KBM-7 (cell line): ENCODE results near the gene LST1.
A peak's percentile ranks its signal among the peaks of the same experiment; 100 is the strongest.
"Not testable (repeated sequence)": the region's sequence is repeated elsewhere in the genome, so short reads cannot be mapped to it uniquely, and the experiment has no call there.

ENCODE experiments used
- DNase-seq: peaks from one replicate; pipeline ENCODE4 v3.0.0-alpha.2; 2015
- in situ Hi-C: fragments of 300-500 bp; cut with MboI; formaldehyde crosslinking; loops from 2 replicates; pipeline ENCODE4 v1.14.3; 2020; ENCODE audit warnings: low sequenced_read_pairs, low pct_unique_long_range_greater_than_20kb, mixed read lengths

LST1 gene

DNA sequence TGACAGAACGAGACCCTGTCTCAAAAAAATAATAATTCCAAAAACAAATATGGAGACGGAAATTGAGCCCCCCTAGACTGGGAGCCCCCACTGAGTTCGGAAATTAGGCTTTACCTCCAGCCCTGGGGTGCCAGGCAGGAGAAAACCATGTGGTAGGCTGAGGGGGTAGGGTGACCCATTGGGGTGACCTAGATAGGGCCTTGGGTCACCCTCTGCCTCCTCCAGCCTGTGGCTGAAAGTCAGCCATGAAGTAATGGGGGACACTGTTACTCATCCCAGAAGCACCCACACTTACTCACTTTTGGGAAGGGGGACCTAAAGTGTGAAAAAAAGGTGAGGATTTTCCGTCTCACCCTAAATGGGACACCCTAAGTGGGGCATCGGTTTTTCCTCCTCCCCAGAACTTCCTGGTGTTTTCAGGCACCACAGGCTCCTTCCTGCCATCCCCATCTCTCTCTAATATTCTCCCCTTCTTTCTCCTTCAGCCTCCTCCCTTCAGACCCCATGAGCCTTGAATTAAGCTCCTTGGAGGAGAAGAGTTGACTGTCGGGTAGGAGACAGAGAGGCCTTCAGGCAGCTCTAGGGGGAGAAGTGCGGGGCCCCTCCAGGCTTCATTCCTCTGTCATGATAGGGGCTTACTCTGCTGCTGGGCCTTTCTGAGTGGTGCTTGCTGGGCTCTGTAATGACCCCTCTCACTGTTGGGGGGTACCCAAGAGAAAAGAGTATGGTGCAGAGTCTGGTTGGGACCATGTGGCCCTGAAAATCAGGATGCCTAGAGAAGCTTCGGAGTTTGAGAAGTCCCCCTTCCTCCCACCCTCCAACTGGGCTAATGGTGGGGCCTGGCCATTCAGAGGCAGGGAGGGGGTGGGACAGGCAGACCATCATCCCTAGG lies 6.3 kb upstream of the LST1 start:
- no peak for DNase-seq
- in situ Hi-C loops, result no loop called here

DNA sequence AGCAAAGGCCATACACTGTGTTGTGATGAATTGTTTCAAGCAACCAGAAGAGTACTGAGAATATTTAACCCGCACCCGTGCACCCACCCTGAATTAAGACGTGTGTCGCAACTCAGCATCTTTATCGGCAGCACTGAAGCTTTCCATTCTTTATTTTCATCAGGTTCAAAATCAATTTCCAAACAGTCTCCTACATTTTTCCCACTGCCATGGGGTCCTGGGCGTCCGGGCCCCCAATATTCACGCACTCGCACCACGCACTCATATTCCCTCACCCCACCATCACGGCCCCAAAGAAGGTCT lies 5.7 kb upstream of the LST1 start:
- in situ Hi-C loops, result no loop called here
- no peak for DNase-seq

DNA sequence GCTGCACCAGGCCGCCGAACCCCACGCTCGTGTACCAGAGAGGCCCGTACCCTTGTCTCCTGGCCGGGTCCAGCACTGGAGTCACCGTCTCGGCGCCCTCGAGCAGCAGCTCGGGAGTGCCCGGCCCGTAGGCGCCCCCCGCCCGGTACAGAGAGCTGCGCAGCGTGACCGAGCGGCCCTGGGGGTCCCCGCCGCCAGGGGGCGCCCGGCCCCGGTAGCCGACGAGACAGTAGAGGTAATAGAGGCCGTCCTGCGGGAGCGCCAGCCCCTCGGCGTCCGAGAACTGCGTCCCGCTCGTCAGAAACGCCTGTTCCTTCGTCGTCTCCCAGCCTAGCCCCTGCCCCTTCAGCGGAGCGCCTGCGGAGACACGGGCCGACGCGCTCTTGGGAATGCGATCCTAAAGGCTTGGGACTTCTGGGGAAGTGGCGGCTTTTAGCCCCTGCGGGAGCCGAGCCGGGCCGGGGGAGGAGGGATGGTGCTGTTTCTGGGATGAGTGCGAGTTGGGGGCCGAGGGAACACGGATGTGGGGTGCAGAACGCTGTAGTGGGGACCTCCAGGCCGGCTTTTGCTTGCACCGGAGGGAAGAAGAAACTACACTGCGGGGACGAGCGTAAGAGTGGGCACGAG lies 5.2 kb upstream of the LST1 start:
- in situ Hi-C loops, result no loop called here
- peak; percentile 88 for DNase-seq

DNA sequence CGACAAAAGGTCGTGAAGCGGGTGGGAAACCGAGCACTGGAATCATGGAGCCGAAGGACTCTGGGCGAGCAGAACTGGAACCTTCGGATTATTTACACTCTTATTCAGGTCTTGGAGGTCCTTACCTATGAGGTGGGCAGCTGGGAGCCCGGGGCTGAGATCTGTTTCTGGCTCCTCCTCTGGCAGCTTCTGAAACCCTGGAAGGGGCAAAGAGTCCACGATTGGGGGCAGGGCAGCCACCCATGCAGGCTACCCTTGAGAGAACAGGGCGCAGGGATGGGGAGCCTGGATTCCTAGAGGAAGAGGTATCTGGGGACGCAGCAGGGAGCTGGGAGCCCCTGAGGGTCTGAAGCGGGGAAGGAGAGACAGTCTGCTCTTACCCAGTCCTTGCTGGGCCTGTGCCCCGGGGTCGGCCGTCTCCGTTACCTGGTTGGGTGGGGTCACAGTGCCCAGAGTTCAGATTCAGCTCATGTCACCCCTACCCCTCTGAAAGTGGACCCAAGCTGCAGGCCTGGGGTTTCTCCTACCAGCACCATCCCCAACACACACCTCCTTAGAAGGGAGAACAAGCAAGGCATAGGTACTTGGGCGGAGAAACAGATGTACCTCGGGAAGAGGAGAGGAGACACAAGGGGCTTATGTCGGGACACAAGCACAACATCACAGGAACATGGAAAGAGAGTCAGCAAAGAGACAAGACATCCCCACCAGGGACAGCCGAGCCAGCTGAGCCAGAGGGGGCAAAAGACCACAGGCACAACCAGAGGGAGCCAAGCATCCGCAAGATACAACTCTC lies 4.4 kb upstream of the LST1 start:
- DNase-seq, result no peak
- in situ Hi-C loops, result no loop called here

DNA sequence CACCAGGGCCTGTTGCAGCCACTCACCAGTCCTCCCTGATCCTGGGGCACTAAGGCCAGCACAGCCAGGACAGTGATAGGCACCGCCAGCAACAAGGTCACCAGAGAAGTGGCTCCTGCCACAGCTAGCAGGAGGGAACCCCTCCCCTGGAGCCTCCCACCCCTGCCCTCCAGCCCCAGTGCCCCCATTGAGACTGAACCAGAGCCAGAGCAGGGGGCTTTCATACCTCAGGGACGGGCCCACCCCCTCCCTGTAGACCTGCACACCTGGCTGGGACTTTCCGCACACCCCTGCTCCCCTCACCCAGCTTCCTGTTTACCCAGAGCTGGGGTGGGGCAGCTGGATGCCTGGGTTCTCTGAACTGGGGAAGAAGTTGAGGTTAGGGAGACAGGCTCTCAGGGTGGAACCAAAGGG lies 3.8 kb upstream of the LST1 start, which contains the start of gene LTB:
Gene LTB (minus strand): TSS at position 195 of the 414 bp plus-strand sequence. CDS start 7 bp downstream, at position 188.
- DNase-seq, result no peak
- in situ Hi-C loops, result no loop called here

DNA sequence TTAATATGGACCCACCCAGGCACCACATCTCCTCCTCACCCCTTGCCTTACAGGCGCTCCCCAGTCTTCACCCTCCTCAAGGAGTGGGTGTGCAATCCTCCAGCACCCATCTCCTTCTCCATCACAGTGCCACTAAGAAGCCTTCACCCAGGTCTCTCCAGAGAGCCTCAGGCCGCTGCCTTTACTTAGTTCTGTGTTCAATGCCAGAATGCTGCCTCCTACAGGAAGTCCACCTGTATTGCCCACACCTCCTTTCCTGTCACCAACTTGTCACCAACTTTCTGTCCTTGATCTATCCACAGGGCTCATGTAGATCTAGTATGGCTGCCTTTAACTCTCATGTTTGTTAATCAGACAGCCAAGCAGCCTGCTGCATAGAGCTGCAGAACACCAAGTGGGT lies 586 bp upstream of the LST1 start:
- DNase-seq, result peak; percentile 76
- in situ Hi-C loops, result no loop called here

DNA sequence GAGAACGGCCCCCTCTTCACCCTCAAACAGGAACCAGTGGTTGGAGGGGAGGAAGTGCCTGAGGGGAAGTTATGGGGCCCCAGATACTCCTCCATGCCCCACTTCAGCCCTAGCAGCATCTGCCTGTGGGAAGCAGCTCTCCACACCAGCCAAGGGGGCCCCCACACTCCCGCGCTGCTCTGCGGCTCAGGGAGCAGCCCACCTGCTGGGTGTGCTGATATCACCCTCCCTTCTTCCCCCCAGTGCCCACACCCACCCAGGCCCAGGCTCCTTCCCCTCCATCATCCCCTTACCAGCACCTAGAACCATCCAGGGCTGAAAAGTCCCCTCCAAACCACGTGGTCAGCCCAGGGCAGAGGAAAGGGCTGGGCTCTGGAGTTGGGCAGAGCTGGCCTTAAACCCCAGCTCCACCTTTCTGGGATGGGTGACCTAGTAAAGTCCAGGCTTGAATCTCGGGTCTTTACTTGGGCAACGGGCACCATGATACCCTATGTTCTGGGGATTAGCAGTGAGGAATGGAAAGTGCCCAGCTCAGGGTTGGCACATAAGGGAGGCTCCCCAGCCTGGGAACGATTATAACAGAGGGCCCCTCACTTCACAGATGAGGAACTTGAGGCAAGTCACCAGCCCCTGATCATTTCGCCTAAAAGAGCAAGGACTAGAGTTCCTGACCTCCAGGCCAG lies 663 bp downstream of the LST1 start:
- in situ Hi-C loops, result no loop called here
- DNase-seq, result peak; percentile 98

DNA sequence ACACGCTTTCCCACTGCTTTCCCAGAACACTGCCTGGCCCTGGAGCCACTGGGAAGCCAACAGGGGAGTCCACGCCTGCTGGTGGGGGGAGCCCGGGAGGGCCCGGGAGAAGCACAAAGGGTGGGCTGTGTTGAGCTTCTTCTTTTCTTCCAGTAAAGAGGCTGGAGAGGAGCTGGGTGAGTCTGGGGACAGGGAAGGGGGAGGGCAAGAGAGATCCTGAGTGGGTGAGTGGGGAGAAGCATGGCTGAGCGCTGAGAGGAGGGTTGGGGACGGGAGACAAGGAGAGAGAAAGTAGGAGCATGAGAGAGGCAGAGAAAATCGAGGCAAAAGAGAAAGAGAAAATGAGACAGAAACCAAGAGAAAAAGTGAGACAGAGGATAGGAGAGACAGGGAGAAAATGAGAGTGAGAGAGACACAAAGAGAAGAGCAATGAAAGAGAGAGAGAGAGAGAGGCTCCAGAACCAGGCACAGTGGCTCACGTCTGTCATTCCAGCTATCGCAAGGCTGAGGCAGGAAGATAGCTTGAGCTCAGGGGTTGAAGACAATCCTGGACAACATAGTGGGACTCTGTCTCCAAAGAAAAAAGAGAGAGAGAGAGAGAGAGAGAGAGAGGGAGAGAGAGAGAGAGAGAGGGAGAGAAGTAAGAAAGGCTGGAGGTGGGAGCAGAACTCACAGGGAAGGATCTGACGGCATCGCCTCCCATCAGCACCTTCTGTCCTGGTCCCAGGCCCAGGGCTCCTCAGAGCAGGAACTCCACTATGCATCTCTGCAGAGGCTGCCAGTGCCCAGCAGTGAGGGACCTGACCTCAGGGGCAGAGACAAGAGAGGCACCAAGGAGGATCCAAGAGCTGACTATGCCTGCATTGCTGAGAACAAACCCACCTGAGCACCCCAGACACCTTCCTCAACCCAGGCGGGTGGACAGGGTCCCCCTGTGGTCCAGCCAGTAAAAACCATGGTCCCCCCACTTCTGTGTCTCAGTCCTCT lies 2.0 kb downstream of the LST1 start:
- DNase-seq, result no peak
- in situ Hi-C loops, result no loop called here

DNA sequence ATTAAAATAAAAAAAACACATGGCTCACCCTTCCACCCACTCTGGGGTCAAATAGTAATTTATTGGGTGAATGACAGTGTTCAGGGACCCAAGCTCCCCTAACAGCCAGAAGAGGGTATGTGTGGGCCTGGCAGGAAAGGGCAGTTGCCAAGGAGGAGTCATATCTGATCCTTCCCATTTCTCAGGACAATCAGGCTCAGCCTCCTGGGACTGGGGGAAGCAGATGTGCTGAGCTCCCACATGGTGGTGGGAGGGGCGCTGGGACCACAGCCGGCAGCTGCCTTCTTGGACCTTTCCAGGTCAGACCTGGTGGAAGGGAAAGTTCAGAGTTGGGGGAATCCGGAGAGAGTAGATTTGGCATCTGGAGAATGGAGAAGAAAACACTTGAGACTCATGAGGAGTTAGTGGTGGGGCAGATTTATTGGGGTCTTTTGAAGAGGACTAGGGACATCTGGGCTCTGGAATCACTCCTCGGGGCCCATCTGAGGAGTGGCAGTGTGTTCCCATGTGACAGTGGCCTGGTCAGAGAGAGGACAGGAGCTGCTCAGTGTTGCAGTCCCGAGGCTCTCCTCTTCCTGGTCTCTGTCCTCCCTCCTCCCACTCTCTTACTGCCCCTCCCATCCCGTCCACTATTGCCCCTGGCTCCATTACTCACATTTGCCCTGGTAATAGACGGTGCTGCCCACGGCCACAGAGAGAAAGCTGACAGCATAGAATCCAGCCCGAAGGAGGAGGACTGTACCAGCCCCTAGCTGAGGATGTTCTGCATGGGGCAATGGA lies 3.0 kb downstream of the LST1 start:
- peak; percentile 65 for DNase-seq

DNA sequence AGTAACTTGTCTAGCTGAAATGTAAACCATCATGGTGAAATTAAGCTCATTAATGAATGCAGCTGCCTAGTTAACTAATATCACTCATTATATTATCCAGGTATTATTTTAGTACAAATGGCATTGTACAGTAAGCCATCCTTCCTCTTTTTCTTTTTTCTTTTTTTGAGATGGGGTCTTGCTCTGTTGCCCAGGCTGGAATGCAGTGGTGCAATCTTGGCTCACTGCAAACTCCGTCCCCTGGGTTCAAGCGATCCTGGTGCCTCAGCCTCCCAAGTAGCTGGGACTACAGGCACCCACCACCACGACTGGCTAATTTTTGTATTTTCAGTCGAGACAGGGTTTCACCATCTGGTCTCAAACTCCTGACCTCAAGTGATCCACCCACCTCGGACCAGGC lies 4.6 kb downstream of the LST1 start:
- in situ Hi-C loops, DNase-seq: not testable (repeated sequence)

More for the DNA sequence above, 3.0 kb downstream of the LST1 start:
- in situ Hi-C loops, result no loop called here

DNA sequence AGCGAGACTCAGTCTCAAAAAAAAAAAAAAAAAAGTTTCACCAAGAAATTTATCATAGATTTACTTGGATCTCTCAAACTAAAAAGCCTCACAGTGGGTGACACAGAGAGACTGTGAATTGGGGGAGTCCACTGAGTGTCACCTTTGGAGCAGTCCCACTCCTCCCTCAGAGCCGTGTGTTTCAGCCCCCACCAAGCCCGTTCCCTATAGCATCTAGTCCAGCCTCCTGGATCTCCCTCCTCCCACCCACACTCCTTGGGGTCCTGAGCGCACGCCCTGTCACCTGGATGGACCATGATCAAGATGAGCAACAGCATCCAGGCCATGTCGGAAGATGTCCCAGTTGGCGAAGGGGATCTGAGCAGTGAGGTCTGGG lies 6.3 kb downstream of the LST1 start:
- in situ Hi-C loops, result no loop called here

DNA sequence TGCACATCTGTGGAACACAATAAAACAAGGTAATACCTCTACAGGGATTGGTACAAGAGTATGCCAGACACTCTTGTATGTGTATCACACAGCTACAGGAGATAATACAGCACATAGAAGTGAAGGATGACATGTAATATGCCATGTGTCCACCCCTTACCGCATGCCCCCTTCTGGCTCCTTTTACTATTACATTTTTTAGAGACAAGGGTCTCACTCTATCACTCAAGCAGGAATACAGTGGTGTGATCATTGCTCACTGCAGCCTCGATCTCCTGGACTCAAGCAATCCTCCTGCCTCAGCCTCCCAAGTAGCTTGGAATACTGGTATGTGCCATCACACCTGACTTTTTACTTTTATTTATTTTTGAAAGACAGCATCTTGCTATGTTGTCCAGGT lies 10.9 kb downstream of the LST1 start:
- in situ Hi-C loops, result no loop called here
- peak; percentile 88 for DNase-seq

More for the DNA sequence above, 6.3 kb downstream of the LST1 start:
- DNase-seq, result no peak

DNA sequence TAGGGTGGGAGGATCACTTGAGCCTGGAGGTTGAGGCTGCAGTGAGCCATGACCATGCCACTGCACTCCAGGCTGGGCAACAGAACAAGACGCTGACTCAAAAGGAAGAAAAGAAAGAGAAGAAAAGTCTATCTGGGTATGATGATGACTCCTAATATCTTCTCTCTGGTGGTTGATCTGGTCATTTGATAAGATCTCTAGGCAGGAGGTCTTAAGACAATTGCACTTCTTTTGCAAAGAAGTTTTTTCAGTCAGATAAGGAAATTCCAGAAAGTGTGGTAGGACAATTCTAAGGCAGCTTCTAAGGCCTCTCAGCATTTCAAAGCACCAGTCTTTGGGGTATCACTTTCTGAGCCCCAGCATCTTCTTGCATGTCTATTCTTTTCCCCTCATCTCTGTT lies 21.2 kb downstream of the LST1 start:
- in situ Hi-C loops, result no loop called here
- DNase-seq, result no peak

DNA sequence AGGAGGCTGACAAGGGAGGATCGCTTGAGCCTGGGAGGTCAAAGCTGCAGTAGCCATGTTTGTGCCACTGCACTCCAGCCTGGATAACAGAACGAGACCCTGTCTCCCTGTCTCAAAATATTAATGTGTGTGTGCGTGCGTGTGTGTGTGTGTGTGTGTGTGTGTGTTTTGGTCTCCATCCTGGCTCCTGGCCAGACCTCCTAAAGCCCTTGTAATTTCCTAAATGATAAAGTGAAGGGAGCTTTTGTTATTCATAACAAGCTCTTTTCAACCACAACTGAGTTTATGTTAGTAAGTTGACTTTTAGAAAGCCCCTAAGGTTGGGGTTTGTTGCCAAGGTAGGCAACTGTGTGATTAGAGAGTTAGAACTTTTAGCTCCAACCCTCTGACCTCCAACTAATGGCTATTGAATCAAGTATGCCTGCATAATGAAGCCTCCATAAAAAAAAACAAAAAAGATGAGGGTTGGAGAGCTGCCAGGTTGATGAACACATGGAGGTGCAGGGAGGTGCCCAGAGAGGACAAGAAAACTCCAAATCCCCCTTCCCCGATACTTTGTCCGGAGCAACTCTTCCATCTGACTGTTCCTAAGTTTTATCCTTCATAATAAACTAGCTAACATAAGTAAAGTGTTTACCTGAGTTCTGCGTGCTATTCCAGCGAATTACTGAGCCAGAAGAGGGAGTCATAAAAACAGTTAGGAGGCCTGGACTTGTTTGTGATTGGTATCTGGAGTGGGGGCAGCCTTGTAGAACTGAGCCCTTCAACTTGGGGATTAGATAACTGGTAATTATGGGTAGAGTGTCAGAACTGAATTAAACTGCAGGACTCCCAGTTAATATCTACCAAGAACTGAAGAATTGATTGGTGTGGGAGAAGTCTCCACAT lies 23.7 kb downstream of the LST1 start:
- in situ Hi-C loops, result no loop called here
- DNase-seq, result no peak

DNA sequence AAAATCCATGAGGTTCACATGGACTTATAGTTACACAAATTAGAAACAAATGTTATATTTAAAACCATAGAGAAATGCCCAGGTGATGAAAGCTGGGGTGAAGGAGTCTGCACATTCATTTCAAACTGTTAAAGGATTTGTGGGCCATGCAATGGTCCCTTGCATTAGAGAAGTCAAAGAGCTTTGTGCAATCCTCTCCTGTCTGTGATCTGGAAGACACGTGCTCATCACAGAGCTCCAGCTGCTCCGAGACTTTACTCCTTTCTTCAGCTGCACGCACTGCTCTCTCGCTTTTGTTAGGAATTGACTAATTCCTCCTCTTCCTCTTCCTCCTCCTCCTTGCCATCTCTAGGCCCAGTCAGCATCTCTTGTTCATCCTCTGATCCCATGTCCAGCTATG lies 24.9 kb downstream of the LST1 start:
- in situ Hi-C loops, result no loop called here

DNA sequence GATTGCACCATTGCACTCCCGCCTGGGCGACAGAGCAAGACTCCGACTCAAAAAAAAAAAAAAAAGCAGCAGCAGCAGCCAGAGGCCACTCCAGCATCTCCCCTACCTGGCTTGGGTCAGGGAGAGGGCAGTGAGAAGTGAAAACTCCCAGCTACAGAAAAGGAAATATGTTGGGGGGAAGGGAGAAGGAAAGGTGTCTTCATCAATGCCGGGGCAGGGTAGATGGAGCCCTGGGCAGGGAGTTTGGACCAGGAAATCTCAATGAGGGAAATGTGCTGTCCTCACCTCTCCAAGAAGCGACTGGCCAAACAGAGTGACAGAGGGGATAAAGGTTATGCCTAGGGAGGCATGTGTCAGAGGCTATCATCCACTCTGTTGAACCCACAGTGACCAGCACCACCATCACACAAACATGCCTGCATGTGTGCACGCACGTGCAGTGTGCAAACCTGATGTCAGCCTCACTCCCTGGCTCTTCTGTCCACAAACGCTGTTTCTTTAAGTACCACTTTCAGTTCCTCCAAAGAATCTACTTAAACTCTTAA lies 28.1 kb downstream of the LST1 start:
- no peak for DNase-seq
- in situ Hi-C loops, result no loop called here

More for the DNA sequence above, 24.9 kb downstream of the LST1 start:
- DNase-seq, result no peak
